Activated naive CD8-positive, alpha-beta T cell treated with anti-CD3 and anti-CD28 coated beads, Interleukin-2, amount 50 U/mL, for 24 hours (primary cell): ENCODE measurements around the gene ADAMTS8.
A peak's percentile ranks its signal among the peaks of the same experiment; 100 is the strongest.

Experiments
- ATAC-seq: fragments of 150-1000 bp; cut with Tn5 transposase; one replicate; pipeline ENCODE4 v1.10.0; 2021
- DNase-seq: peaks from one replicate; pipeline ENCODE4 v3.0.0; 2021
- H3K27ac Mint-ChIP-seq: one replicate; pipeline ENCODE4 v1.8.0; 2021; ENCODE audit warnings: mild to moderate bottlenecking, mixed read lengths
- H3K27me3 Mint-ChIP-seq: one replicate; pipeline ENCODE4 v1.8.0; 2021; ENCODE audit warnings: mixed read lengths
- H3K36me3 Mint-ChIP-seq: one replicate; pipeline ENCODE4 v1.8.0; 2021; ENCODE audit warnings: low read depth, mixed read lengths
- H3K4me1 Mint-ChIP-seq: one replicate; pipeline ENCODE4 v1.8.0; 2021; ENCODE audit warnings: mixed read lengths
- H3K4me3 Mint-ChIP-seq: one replicate; pipeline ENCODE4 v1.8.0; 2021; ENCODE audit warnings: mild to moderate bottlenecking, moderate library complexity, mixed read lengths
- H3K9me3 Mint-ChIP-seq: one replicate; pipeline ENCODE4 v1.8.0; 2021; ENCODE audit warnings: mixed read lengths

ADAMTS8 gene

GRCh38 chr11:130389335-130389935, 39.0 kb downstream of the ADAMTS8 start:
- Mint-ChIP-seq H3K27me3 (no peaks in the 10 kb centered on the region), H3K27ac (no peak overlapping the region), H3K36me3 (no peaks in the 10 kb centered on the region), H3K4me1 (peaks cover 20% of the 10 kb centered on the region), H3K9me3 (no peaks in the 10 kb centered on the region), H3K4me3 (no peak overlapping the region)
- ATAC-seq = no peak
- peak; percentile 4 for DNase-seq

GRCh38 chr11:130388607-130389205, 39.7 kb downstream of the ADAMTS8 start:
- peak overlapping the region; percentile 43 for H3K27ac Mint-ChIP-seq
- H3K4me3 Mint-ChIP-seq = peak overlapping the region; percentile 44
- H3K4me1 Mint-ChIP-seq = peaks cover 20% of the 10 kb centered on the region
- H3K36me3 Mint-ChIP-seq = no peaks in the 10 kb centered on the region
- H3K9me3 Mint-ChIP-seq = no peaks in the 10 kb centered on the region
- no peaks in the 10 kb centered on the region for H3K27me3 Mint-ChIP-seq
- DNase-seq (peak; percentile 8), ATAC-seq (peak; percentile 85)

GRCh38 chr11:130386056-130386455, 42.4 kb downstream of the ADAMTS8 start:
- Mint-ChIP-seq H3K4me1 (peaks cover 20% of the 10 kb centered on the region), H3K36me3 (no peaks in the 10 kb centered on the region), H3K27me3 (no peaks in the 10 kb centered on the region), H3K4me3 (no peak overlapping the region), H3K27ac (no peak overlapping the region), H3K9me3 (no peaks in the 10 kb centered on the region)
- DNase-seq (no peak), ATAC-seq (no peak)

- H3K4me1 Mint-ChIP-seq = peaks cover 7% of the 10 kb centered on the region
- DNase-seq (no peak), ATAC-seq (peak; percentile 42)
- H3K27ac Mint-ChIP-seq = no peak overlapping the region
- no peak overlapping the region for H3K4me3 Mint-ChIP-seq
- no peaks in the 10 kb centered on the region for H3K27me3 Mint-ChIP-seq
- H3K36me3 Mint-ChIP-seq = no peaks in the 10 kb centered on the region
- H3K9me3 Mint-ChIP-seq = no peaks in the 10 kb centered on the region
These were observed 44.8 kb downstream of the ADAMTS8 start for GRCh38 chr11:130383344-130384211.

GRCh38 chr11:130381317-130381716, 47.1 kb downstream of the ADAMTS8 start:
- no peak overlapping the region for H3K27ac Mint-ChIP-seq
- no peaks in the 10 kb centered on the region for H3K27me3 Mint-ChIP-seq
- no peak for DNase-seq
- H3K9me3 Mint-ChIP-seq = no peaks in the 10 kb centered on the region
- no peak overlapping the region for H3K4me3 Mint-ChIP-seq
- no peaks in the 10 kb centered on the region for H3K4me1 Mint-ChIP-seq
- H3K36me3 Mint-ChIP-seq = no peaks in the 10 kb centered on the region
- no peak for ATAC-seq

- DNase-seq (no peak), ATAC-seq (no peak)
- Mint-ChIP-seq H3K4me3 (no peak overlapping the region), H3K9me3 (no peaks in the 10 kb centered on the region), H3K27ac (no peak overlapping the region), H3K27me3 (no peaks in the 10 kb centered on the region), H3K36me3 (no peaks in the 10 kb centered on the region), H3K4me1 (no peaks in the 10 kb centered on the region)
These were observed 47.6 kb downstream of the ADAMTS8 start for GRCh38 chr11:130380778-130381177.

- H3K27me3 Mint-ChIP-seq = no peaks in the 10 kb centered on the region
- no peaks in the 10 kb centered on the region for H3K36me3 Mint-ChIP-seq
- H3K9me3 Mint-ChIP-seq = no peaks in the 10 kb centered on the region
- no peak for ATAC-seq
- H3K27ac Mint-ChIP-seq = no peak overlapping the region
- no peak for DNase-seq
- no peak overlapping the region for H3K4me3 Mint-ChIP-seq
- no peaks in the 10 kb centered on the region for H3K4me1 Mint-ChIP-seq
These were observed 49.1 kb downstream of the ADAMTS8 start for GRCh38 chr11:130379276-130379675.

- Mint-ChIP-seq H3K27ac (no peak overlapping the region), H3K9me3 (no peaks in the 10 kb centered on the region), H3K36me3 (no peaks in the 10 kb centered on the region), H3K4me1 (no peaks in the 10 kb centered on the region), H3K4me3 (no peak overlapping the region), H3K27me3 (no peaks in the 10 kb centered on the region)
- DNase-seq (no peak), ATAC-seq (no peak)
These were observed 57.4 kb downstream of the ADAMTS8 start for GRCh38 chr11:130370845-130371590.

- ATAC-seq = no peak
- Mint-ChIP-seq H3K36me3 (no peaks in the 10 kb centered on the region), H3K27ac (no peak overlapping the region)
These were observed 58.7 kb downstream of the ADAMTS8 start for GRCh38 chr11:130369713-130370112.

GRCh38 chr11:130369141-130369691, 59.2 kb downstream of the ADAMTS8 start:
- Mint-ChIP-seq H3K4me1 (no peaks in the 10 kb centered on the region), H3K27me3 (no peaks in the 10 kb centered on the region), H3K4me3 (no peak overlapping the region), H3K27ac (no peak overlapping the region), H3K36me3 (no peaks in the 10 kb centered on the region), H3K9me3 (no peaks in the 10 kb centered on the region)
- no peak for ATAC-seq
- no peak for DNase-seq

More at GRCh38 chr11:130369713-130370112, 58.7 kb downstream of the ADAMTS8 start:
- H3K4me1 Mint-ChIP-seq = no peaks in the 10 kb centered on the region
- no peak overlapping the region for H3K4me3 Mint-ChIP-seq
- no peaks in the 10 kb centered on the region for H3K27me3 Mint-ChIP-seq
- no peaks in the 10 kb centered on the region for H3K9me3 Mint-ChIP-seq
- no peak for DNase-seq

- Mint-ChIP-seq H3K4me1 (no peaks in the 10 kb centered on the region), H3K4me3 (no peak overlapping the region), H3K36me3 (peaks cover 7% of the 10 kb centered on the region), H3K27ac (no peak overlapping the region), H3K9me3 (peaks cover 29% of the 10 kb centered on the region), H3K27me3 (no peaks in the 10 kb centered on the region)
- DNase-seq (no peak), ATAC-seq (no peak)
These were observed 69.0 kb downstream of the ADAMTS8 start for GRCh38 chr11:130359419-130359818.

- ATAC-seq (no peak), DNase-seq (no peak)
- peaks cover 7% of the 10 kb centered on the region for H3K36me3 Mint-ChIP-seq
- no peaks in the 10 kb centered on the region for H3K27me3 Mint-ChIP-seq
- H3K9me3 Mint-ChIP-seq = peaks cover 36% of the 10 kb centered on the region
- H3K4me3 Mint-ChIP-seq = no peak overlapping the region
- no peaks in the 10 kb centered on the region for H3K4me1 Mint-ChIP-seq
- H3K27ac Mint-ChIP-seq = no peak overlapping the region
These were observed 70.0 kb downstream of the ADAMTS8 start for GRCh38 chr11:130358398-130358797.
